ENCODE measurements around the gene VPS41.

VPS41 gene

GRCh38 chr7:38704751-38705150 lies 204.2 kb downstream of the VPS41 start:
- DNase-seq (ENCODE audit: low spot score): no peak
- in situ Hi-C loops (cut with MboI; ENCODE audit: low sequenced_read_pairs, unreplicated experiment): no loop called here
- TF ChIP-seq CTCF (IDR thresholded peaks at IDR 0.05; ENCODE audit: borderline replicate concordance, control extremely low read depth, extremely low read depth, insufficient read depth, missing control alignments): no peak

- in situ Hi-C loops (cut with MboI; ENCODE audit: low sequenced_read_pairs, unreplicated experiment): no loop called here
- DNase-seq (ENCODE audit: low spot score): no peak
- no peak for TF ChIP-seq CTCF (IDR thresholded peaks at IDR 0.05; ENCODE audit: borderline replicate concordance, control extremely low read depth, extremely low read depth, insufficient read depth, missing control alignments)
Measured at GRCh38 chr7:38704041-38704547, 204.9 kb downstream of the VPS41 start.

- in situ Hi-C loops (cut with MboI; ENCODE audit: low sequenced_read_pairs, unreplicated experiment): no loop called here
- no peak for DNase-seq (ENCODE audit: low spot score)
- no peak for TF ChIP-seq CTCF (IDR thresholded peaks at IDR 0.05; ENCODE audit: borderline replicate concordance, control extremely low read depth, extremely low read depth, insufficient read depth, missing control alignments)
Measured at GRCh38 chr7:38703093-38703492, 205.9 kb downstream of the VPS41 start.

GRCh38 chr7:38702002-38702535 lies 206.9 kb downstream of the VPS41 start:
- no peak for DNase-seq (ENCODE audit: low spot score)
- in situ Hi-C loops (cut with MboI; ENCODE audit: low sequenced_read_pairs, unreplicated experiment): no loop called here
- no peak for TF ChIP-seq CTCF (IDR thresholded peaks at IDR 0.05; ENCODE audit: borderline replicate concordance, control extremely low read depth, extremely low read depth, insufficient read depth, missing control alignments)

- in situ Hi-C loops (cut with MboI; ENCODE audit: low sequenced_read_pairs, unreplicated experiment): no loop called here
- no peak for TF ChIP-seq CTCF (IDR thresholded peaks at IDR 0.05; ENCODE audit: borderline replicate concordance, control extremely low read depth, extremely low read depth, insufficient read depth, missing control alignments)
- DNase-seq (ENCODE audit: low spot score): no peak
Measured at GRCh38 chr7:38700116-38700515, 208.9 kb downstream of the VPS41 start.

- TF ChIP-seq CTCF (IDR thresholded peaks at IDR 0.05; ENCODE audit: borderline replicate concordance, control extremely low read depth, extremely low read depth, insufficient read depth, missing control alignments): no peak
- in situ Hi-C loops (cut with MboI; ENCODE audit: low sequenced_read_pairs, unreplicated experiment): no loop called here
- no peak for DNase-seq (ENCODE audit: low spot score)
Measured at GRCh38 chr7:38699471-38699870, 209.5 kb downstream of the VPS41 start.

Data from GM13976 (cell line).